ENCODE measurements around the gene NEO1.

Gene NEO1

DNA sequence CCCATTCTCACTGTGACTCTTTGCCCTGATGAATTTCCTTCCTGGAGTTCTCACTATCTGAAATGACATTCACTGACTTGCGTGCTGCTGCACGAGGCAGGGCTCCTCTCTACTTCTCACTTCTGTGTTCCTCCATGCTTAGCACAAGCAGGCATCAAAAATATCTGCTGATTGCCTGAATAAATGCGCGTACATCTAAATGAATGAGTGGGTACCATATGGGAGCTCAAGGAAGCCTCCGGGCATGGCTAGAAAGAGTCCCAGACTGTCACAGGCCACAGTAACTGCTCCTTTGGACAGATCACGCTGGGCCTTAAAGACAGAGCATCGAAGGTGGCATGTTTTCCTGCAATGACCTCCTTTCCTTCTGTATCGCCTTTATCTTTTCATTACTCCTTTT lies 284.9 kb downstream of the NEO1 start:
- no peak for DNase-seq

DNA sequence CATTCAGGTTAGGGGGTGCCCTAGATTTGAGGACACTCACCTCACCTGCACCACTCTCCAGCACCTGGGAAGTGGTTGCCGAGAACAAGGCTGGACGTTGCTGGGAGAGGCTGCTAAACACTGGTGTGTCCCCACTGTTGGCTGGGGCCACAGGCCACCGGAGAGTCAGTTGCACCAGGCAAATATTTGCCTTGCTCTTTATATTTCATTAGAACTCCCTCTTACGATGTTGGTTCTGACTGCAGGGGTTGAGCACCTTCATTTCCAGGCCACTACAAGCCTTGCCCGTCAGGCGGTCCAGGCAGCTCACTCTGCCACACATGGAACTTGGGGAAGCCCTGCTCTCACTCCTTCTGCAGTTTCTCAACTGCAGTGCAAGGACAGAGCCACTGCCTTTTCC lies 285.8 kb downstream of the NEO1 start:
- no peak for DNase-seq

DNA sequence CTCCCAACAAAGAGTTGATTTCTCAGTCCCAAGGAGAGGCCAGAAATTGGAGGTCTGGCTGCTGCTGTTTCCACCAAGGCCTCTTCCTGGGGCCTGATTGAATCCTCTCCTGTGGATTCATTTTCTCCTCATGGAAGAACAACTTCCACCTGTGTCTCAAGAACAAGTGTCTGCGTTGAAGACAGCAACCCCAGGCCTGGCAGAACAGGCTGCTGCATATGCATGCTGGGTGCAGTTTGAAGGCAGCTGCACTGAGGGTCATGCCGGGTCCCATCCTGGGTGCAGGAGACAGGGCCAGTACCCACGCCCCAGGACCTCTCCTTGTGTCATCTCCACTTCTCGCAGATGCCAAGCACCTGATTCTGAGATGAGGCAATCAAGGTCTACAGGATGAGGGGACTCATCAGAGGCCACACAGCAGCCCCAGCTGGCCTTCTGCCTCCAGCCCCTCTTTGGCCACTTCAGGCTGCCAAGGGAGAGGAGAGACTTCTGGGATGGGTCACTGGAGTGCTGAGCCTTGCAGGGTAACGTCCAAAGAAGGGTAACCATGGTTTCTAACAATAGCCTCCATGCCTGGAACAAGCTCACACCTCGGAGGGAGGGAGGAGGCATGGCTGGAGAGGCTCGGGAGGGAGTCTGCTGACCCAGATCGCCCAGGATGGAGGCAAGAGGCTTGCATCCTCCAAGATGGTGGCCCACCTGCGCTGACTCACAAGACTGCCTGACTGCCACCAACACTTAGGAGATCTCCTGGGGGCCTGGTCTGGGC lies 286.5 kb downstream of the NEO1 start:
- no peak for DNase-seq

DNA sequence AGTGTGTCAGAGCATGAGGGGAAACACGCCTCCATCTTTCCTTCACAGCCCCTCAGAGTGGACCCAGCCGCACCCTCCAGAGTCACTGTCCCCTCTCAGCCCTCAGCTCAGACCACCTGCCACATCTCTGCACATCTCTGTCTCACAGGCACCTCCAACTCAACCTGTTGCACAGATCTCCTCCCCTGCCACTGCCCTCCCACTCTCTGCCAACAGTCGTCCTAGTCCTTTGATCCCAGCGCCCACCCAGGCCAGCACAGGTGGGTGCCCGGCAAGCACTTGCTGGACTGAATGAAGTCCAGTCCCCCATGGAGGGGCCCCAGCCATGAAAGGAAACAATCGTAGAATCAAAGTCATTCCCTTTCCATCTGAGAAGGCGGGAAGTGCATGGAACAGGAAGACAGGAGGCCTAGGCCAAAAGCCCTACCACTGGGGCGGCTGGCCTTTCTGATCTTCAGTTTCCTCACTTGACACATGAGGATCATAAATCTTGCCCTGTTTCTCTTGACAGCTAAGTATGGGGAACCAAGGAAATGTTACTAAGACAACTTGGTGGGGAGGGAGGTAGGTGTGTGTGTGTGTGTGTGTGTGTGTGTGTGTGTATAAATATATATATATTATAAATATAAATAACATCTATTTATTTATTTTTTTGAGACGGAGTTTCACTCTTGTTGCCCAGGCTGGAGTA lies 288.4 kb downstream of the NEO1 start:
- DNase-seq = no peak

DNA sequence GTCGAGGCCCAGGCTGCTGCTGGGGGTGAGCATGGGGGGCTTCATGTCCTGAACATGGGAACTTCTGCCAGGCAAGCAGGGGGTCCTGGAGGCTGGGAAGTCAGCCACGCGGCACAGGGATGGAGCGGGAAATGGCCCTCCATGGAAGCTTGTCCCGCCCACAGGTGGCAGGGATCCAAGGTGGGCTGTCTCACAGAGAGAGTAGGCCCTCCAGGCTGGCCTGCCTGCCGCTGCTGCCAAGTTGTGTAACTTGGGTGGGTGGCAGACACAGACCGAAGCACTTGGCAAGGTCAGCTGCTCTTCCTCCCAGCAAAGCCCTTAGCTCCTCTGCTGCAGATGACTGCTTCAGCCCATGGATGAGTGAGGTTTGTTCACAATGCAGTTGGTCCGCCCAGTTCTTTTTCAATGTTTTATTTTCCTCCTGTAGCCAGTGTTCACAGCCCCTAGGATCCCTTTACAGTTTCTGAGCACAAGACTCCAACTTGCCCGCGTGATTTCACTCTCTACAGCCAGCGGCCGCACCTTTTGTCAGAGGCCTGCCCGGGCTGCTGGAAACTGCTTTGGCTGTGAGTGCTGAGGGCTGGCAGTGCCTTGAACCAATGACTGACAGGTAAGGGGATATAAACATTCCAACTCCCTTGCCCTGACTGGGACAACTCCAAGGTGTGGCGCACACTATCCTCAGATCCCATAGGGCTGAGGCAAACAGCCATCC lies 289.8 kb downstream of the NEO1 start:
- no peak for DNase-seq

DNA sequence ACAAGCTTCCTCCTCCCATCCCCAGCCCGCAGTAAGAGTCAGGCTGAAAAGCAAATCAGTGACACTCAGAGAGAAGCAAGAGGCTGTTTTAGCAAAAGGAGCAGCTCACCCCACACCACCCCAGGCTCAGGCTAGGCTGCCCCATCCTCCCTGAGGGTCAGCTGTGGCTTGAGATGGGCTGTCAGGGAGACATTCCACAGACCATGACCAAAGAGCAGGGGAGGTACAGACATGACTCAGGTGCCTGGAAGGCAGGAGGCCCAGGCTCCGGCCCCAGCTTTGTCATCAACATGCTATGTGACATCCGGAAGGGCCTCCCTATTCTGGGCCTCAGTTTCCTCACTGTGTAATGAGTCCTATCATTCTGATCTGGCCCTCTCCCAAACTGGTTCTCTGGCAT lies 291.8 kb downstream of the NEO1 start:
- DNase-seq = no peak

DNA sequence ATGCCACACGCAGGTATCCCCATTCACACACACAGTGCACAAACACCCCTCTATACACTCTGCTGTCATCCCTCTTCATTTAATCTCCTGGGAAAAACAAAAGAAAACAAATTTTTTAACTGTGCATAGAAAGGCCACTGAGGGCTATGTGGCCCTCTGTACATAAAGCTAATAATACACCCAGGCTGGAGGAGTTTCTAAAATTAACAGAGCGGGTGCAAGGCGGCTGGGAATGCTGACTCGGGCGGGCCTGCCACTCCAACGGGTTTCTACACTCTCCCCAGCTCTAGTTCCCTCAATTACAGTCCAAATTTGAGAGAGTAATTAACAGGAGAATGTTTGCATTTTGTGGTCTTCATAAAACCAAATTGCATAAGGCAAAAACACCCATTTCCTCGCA lies 293.4 kb downstream of the NEO1 start:
- DNase-seq = no peak

DNA sequence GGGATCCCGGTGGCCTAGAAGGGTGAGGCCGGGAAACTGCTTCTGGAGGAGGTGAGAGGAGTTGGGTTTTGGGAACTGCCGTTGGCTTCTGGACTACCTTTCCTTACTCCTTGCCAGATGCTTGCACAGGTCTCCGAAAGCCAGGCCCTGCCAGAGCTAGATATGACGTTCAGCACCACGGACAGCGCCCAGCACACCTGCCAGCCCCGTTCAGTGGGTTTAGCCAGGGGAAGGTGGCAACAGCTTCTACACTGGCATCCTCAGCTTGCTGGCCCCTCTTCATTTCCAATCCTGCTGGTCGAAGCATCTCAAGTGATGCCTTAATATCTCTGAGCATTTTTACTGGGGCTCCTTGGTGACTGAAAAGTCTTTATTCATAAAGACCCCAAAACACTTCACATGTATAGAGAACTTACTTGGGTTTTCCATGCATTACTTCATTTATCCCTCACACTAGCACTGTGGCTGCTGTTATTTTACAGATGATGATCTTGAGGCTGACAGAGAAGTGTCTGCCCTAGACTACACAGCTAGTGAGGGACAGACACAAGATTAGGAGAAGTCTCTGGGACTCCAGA lies 294.6 kb downstream of the NEO1 start:
- DNase-seq = peak; percentile 54

DNA sequence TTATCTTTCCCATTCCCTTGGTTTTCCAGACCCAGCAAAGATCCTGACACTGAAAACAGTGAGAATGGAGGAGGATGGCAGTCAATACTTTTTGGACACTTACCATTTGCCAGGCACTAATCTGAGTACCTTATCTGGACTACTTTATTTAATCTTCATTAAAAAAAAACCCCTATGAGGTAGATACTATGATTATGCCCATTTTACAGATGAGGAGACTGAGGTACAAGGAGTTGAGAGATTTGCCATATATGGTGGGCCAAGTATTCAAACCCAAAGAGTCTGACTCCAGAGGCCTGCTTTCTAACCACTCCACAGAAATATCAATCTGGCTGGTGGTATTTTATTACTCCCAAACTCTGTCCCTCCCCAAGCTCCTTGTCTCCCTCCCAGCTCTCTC lies 296.9 kb downstream of the NEO1 start:
- no peak for DNase-seq

DNA sequence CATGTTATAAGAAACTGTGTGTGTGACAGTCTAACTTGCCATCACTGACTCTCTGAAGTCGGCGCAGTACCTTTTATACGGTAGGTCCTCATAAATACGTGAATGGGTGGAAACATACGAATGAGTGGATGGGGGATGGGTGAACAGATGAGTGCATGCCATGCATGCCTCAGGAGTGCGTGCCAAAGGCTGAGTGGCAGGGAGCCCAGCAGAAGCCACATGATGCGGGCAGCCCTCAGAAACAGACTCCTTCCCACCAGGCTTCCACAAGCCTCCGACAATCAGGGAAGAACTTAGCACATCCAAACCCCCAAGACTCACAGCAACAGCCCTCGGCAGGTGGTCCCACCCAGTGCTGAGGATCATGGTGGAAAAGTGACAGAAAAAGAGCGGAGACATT lies 299.8 kb downstream of the NEO1 start:
- DNase-seq = no peak

DNA sequence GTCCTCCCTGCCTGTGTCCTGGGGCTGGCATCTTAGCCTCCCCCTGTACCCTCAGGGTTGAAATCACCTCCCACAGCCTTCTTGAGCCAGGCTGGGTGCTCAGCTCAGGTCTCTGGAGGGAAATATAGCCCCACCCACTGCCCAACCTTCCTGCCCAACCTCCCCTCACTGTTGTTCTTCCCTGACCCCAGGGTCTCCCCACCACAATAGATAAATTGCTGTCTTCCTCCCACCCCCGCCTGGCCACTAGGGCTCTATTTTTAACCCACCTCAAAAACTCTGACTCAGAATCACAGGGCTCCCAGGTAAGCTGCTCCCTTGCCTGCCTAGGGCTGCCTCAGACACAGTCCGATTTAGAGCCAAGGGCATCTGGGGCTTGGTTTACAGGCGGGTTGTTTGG lies 301.5 kb downstream of the NEO1 start:
- DNase-seq = no peak

DNA sequence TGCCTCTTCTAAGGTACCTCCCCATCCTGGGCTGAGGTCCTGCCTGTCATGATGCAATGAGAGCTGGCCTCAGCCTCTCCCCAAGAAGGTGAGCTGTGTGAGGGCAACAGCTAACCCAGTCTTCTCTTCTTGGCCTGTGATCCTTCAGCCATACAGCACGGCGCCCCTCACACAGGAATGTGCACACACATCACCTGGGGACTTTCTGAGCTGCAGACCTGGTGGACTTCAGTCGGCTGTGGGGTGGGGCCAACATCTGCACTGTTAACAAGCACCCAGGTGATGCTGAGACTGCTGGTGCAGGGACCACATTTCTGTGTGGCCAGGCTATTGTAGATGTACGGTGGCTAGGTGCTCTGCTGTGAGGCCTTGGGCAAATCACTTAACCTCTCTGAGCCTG lies 302.0 kb downstream of the NEO1 start:
- no peak for DNase-seq

All from CD4-positive, alpha-beta T cell treated with Interleukin-10 for 1 hour (primary cell).